Measurements from ENCODE around the gene FOXJ1. TPM values are rescaled to one million over a fixed set of nuclear protein-coding genes. Genes with fewer than 3 reads are reported as not detected.

Gene FOXJ1
- total and polyA plus RNA-seq, 2 of the 13 experiments (the other 11 are each of a cell fraction or from before 2014, with no cell fraction given): 0.98 to 1.6 TPM

DNA sequence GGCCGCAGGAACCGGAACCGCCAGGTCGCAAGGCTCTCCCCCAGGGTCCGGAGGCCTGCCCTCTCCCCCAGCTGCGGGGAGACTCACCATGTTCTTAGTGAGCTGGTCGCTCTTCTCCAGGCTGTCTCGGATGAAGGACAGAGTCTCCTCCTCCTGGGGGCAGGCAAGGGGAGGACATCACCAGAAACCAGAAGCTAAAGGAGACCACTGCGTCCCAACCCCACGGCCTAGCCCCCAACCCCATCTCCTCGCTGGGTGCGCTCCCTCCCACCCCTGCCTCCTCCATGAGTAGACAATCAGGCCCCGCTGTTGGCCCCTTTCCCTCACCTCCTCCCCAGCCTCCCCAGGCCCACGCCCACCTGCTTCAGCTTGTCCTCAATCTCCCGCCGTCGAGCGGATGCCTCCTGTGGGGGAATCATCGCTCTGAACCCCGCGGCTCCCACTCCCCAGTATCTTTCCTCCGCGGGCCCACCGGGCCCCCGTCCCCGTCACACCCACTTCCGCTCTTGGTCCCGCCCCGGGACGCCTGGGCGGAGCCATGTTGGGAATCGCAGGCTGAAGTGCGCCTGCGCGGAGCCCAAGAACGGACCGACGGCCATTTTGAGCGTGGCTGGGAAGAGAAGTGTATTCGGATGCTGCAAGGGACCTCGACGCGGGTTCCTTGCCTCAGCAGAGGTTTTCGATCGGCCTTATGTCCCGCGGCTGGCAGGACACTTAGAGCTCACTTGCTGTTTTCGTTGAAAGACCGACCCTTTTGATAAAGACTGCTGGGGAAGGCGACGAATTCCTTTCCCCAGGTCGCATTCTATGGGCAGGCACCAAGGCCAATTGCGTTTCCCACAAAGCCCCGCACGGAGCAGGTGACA lies 37.5 kb downstream of the FOXJ1 start, which contains the start of gene EXOC7 (continued):
- TF ChIP-seq TBX3 (IDR thresholded peaks at IDR 0.05; ENCODE audit: borderline replicate concordance): no peak
- no peak for TF ChIP-seq ZNF431 (CRISPR knock-in tag; IDR thresholded peaks at IDR 0.05; ENCODE audit: borderline replicate concordance, low read depth)
- TF ChIP-seq, protein P1, sequence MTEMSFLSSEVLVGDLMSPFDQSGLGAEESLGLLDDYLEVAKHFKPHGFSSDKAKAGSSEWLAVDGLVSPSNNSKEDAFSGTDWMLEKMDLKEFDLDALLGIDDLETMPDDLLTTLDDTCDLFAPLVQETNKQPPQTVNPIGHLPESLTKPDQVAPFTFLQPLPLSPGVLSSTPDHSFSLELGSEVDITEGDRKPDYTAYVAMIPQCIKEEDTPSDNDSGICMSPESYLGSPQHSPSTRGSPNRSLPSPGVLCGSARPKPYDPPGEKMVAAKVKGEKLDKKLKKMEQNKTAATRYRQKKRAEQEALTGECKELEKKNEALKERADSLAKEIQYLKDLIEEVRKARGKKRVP (CRISPR knock-in tag; IDR thresholded peaks at IDR 0.05): no peak
- TF ChIP-seq TMF1 (CRISPR knock-in tag; IDR thresholded peaks at IDR 0.05; ENCODE audit: low read depth): no peak; the same call in 1 of the 2 replicates
- TF ChIP-seq, protein P2, sequence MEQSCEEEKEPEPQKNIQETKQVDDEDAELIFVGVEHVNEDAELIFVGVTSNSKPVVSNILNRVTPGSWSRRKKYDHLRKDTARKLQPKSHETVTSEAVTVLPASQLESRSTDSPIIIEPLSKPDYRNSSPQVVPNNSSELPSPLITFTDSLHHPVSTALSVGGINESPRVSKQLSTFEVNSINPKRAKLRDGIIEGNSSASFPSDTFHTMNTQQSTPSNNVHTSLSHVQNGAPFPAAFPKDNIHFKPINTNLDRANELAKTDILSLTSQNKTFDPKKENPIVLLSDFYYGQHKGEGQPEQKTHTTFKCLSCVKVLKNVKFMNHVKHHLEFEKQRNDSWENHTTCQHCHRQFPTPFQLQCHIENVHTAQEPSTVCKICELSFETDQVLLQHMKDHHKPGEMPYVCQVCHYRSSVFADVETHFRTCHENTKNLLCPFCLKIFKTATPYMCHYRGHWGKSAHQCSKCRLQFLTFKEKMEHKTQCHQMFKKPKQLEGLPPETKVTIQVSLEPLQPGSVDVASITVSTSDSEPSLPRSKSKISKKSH (CRISPR knock-in tag; IDR thresholded peaks at IDR 0.05; ENCODE audit: borderline replicate concordance): peak; percentile 50
- no peak for TF ChIP-seq NR2C2 (CRISPR knock-in tag; IDR thresholded peaks at IDR 0.05; ENCODE audit: borderline replicate concordance)
- TF ChIP-seq, protein P3, sequence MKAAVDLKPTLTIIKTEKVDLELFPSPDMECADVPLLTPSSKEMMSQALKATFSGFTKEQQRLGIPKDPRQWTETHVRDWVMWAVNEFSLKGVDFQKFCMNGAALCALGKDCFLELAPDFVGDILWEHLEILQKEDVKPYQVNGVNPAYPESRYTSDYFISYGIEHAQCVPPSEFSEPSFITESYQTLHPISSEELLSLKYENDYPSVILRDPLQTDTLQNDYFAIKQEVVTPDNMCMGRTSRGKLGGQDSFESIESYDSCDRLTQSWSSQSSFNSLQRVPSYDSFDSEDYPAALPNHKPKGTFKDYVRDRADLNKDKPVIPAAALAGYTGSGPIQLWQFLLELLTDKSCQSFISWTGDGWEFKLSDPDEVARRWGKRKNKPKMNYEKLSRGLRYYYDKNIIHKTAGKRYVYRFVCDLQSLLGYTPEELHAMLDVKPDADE (CRISPR knock-in tag; IDR thresholded peaks at IDR 0.05): no peak
- no peak; the same call in none of the 2 replicates for TF ChIP-seq ESRRA (CRISPR knock-in tag; IDR thresholded peaks at IDR 0.05; ENCODE audit: low read depth)
- no peak for TF ChIP-seq ZNF264 (CRISPR knock-in tag; IDR thresholded peaks at IDR 0.05)
- TF ChIP-seq, protein P4, sequence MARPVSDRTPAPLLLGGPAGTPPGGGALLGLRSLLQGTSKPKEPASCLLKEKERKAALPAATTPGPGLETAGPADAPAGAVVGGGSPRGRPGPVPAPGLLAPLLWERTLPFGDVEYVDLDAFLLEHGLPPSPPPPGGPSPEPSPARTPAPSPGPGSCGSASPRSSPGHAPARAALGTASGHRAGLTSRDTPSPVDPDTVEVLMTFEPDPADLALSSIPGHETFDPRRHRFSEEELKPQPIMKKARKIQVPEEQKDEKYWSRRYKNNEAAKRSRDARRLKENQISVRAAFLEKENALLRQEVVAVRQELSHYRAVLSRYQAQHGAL (CRISPR knock-in tag; IDR thresholded peaks at IDR 0.05; ENCODE audit: not compliant biosample characterization): no peak
- no peak for TF ChIP-seq ZNF510 (CRISPR knock-in tag; IDR thresholded peaks at IDR 0.05; ENCODE audit: low read depth)
- TF ChIP-seq ZKSCAN5 (CRISPR knock-in tag; IDR thresholded peaks at IDR 0.05): no peak
- TF ChIP-seq ZNF329 (CRISPR knock-in tag; IDR thresholded peaks at IDR 0.05; ENCODE audit: low read depth): 0 out of 2 replicates have a peak, but pooled peaks have one; percentile 69
- TF ChIP-seq, protein P5, sequence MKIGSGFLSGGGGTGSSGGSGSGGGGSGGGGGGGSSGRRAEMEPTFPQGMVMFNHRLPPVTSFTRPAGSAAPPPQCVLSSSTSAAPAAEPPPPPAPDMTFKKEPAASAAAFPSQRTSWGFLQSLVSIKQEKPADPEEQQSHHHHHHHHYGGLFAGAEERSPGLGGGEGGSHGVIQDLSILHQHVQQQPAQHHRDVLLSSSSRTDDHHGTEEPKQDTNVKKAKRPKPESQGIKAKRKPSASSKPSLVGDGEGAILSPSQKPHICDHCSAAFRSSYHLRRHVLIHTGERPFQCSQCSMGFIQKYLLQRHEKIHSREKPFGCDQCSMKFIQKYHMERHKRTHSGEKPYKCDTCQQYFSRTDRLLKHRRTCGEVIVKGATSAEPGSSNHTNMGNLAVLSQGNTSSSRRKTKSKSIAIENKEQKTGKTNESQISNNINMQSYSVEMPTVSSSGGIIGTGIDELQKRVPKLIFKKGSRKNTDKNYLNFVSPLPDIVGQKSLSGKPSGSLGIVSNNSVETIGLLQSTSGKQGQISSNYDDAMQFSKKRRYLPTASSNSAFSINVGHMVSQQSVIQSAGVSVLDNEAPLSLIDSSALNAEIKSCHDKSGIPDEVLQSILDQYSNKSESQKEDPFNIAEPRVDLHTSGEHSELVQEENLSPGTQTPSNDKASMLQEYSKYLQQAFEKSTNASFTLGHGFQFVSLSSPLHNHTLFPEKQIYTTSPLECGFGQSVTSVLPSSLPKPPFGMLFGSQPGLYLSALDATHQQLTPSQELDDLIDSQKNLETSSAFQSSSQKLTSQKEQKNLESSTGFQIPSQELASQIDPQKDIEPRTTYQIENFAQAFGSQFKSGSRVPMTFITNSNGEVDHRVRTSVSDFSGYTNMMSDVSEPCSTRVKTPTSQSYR (CRISPR knock-in tag; IDR thresholded peaks at IDR 0.05; ENCODE audit: borderline replicate concordance): no peak; the same call in 1 of the 2 replicates
- no peak for TF ChIP-seq SNRNP70 (IDR thresholded peaks at IDR 0.05; ENCODE audit: low read depth, low read length)
- TF ChIP-seq ZNF563 (CRISPR knock-in tag; IDR thresholded peaks at IDR 0.05): peak; percentile 60; the same call in 1 of the 2 replicates
- TF ChIP-seq MTA3 (CRISPR knock-in tag; IDR thresholded peaks at IDR 0.05): no peak
- no peak for TF ChIP-seq IKZF1 (IDR thresholded peaks at IDR 0.05)
- no peak for TF ChIP-seq PAX8 (CRISPR knock-in tag; IDR thresholded peaks at IDR 0.05; ENCODE audit: borderline replicate concordance)
- no peak for TF ChIP-seq ETV6 (CRISPR knock-in tag; conservative IDR thresholded peaks at IDR 0.05)
